Mesothelial cell of epicardium (in vitro differentiated cells): Measurements from ENCODE around the gene DNAJC6. TPM values are rescaled to one million over a fixed set of nuclear protein-coding genes. Genes with fewer than 3 reads are reported as not detected.
"Not testable (repeated sequence)": the region's sequence is repeated elsewhere in the genome, so short reads cannot be mapped to it uniquely, and the experiment has no call there.

ENCODE experiments used
- DNase-seq, 2 experiments: peaks; one replicate each; pipeline ENCODE4 v3.0.0; 2021; ENCODE audit warnings: low spot score in 2 of 2; ENCODE audit not compliant: unreplicated experiment in 2 of 2
- H3K27ac Mint-ChIP-seq: 2 replicates; pipeline ENCODE4 v1.8.0; 2021; ENCODE audit warnings: mixed read lengths
- H3K27me3 Mint-ChIP-seq: 2 replicates; pipeline ENCODE4 v1.8.0; 2021; ENCODE audit warnings: low read depth, mixed read lengths
- H3K36me3 Mint-ChIP-seq: 2 replicates; pipeline ENCODE4 v1.8.0; 2021; ENCODE audit warnings: mixed read lengths
- H3K4me1 Mint-ChIP-seq: 2 replicates; pipeline ENCODE4 v1.8.0; 2021; ENCODE audit warnings: mixed read lengths
- H3K4me3 Mint-ChIP-seq: 2 replicates; pipeline ENCODE4 v1.8.0; 2021; ENCODE audit warnings: mild to moderate bottlenecking, moderate library complexity, mixed read lengths
- H3K9me3 Mint-ChIP-seq: 2 replicates; pipeline ENCODE4 v1.8.0; 2021; ENCODE audit warnings: mixed read lengths
- CTCF ChIP-seq: fragments of 200-600 bp; sonication (generic); IDR thresholded peaks from one replicate; pipeline ENCODE4 v1.5.0; 2021; ENCODE audit warnings: antibody characterized with exemption; ENCODE audit not compliant: unreplicated experiment
- total RNA-seq: library from RNA; stranded (reverse); gene quantifications from 3 replicates; pipeline ENCODE4 v1.2.1, GENCODE V29; 2021

DNAJC6 gene
- total RNA-seq, 1 donor from 2014 or later, result 19.4 TPM

- Mint-ChIP-seq H3K27me3 (no peaks in the 10 kb centered on the region), H3K4me3 (peak overlapping the region; percentile 1), H3K9me3 (no peaks in the 10 kb centered on the region), H3K4me1 (peaks cover 35% of the 10 kb centered on the region), H3K36me3 (peaks cover 6% of the 10 kb centered on the region), H3K27ac (peak overlapping the region; percentile 67)
- no peak for TF ChIP-seq CTCF
- no peak for DNase-seq
Observed at GRCh38 chr1:65279070-65279779, 30.1 kb upstream of the DNAJC6 start.

GRCh38 chr1:65281846-65282245 lies 27.5 kb upstream of the DNAJC6 start:
- TF ChIP-seq CTCF, result no peak
- no peaks in the 10 kb centered on the region for H3K9me3 Mint-ChIP-seq
- H3K27me3 Mint-ChIP-seq, result no peaks in the 10 kb centered on the region
- H3K4me3 Mint-ChIP-seq, result no peak overlapping the region
- no peak overlapping the region for H3K27ac Mint-ChIP-seq
- H3K4me1 Mint-ChIP-seq, result peaks cover 28% of the 10 kb centered on the region
- DNase-seq, result no peak
- peaks cover 6% of the 10 kb centered on the region for H3K36me3 Mint-ChIP-seq

- Mint-ChIP-seq H3K27me3 (no peaks in the 10 kb centered on the region), H3K9me3 (no peaks in the 10 kb centered on the region), H3K27ac (no peak overlapping the region), H3K4me3 (no peak overlapping the region), H3K36me3 (peaks cover 6% of the 10 kb centered on the region), H3K4me1 (peaks cover 7% of the 10 kb centered on the region)
- TF ChIP-seq CTCF, result no peak
- DNase-seq, result no peak
Observed at GRCh38 chr1:65284229-65284628, 25.1 kb upstream of the DNAJC6 start.

- no peak for DNase-seq
- Mint-ChIP-seq H3K4me1 (no peaks in the 10 kb centered on the region), H3K9me3 (no peaks in the 10 kb centered on the region), H3K27me3 (no peaks in the 10 kb centered on the region), H3K4me3 (no peak overlapping the region), H3K36me3 (no peaks in the 10 kb centered on the region), H3K27ac (no peak overlapping the region)
- no peak for TF ChIP-seq CTCF
Observed at GRCh38 chr1:65289449-65289848, 19.9 kb upstream of the DNAJC6 start.

GRCh38 chr1:65291818-65292217 lies 17.5 kb upstream of the DNAJC6 start:
- H3K27ac Mint-ChIP-seq, H3K36me3 Mint-ChIP-seq, H3K4me1 Mint-ChIP-seq, H3K4me3 Mint-ChIP-seq, DNase-seq, H3K9me3 Mint-ChIP-seq, H3K27me3 Mint-ChIP-seq: not testable (repeated sequence)

GRCh38 chr1:65292861-65293593 lies 16.3 kb upstream of the DNAJC6 start:
- no peak for DNase-seq
- peaks cover 6% of the 10 kb centered on the region for H3K9me3 Mint-ChIP-seq
- H3K4me1 Mint-ChIP-seq, result peaks cover 6% of the 10 kb centered on the region
- no peak overlapping the region for H3K4me3 Mint-ChIP-seq
- no peaks in the 10 kb centered on the region for H3K36me3 Mint-ChIP-seq
- no peaks in the 10 kb centered on the region for H3K27me3 Mint-ChIP-seq
- TF ChIP-seq CTCF, result no peak
- H3K27ac Mint-ChIP-seq, result no peak overlapping the region
